CD4-positive, alpha-beta T cell treated with Interleukin-17A for 4 hours (primary cell): Measurements from ENCODE around the gene SEMA5A.

ENCODE experiments used
- DNase-seq: peaks from one replicate; pipeline ENCODE4 v3.0.0-alpha.2; 2020; ENCODE audit warnings: mixed read lengths

The SEMA5A gene

GRCh38 chr5:9318031-9318430, 227.8 kb downstream of the SEMA5A start:
- no peak for DNase-seq

DNA sequence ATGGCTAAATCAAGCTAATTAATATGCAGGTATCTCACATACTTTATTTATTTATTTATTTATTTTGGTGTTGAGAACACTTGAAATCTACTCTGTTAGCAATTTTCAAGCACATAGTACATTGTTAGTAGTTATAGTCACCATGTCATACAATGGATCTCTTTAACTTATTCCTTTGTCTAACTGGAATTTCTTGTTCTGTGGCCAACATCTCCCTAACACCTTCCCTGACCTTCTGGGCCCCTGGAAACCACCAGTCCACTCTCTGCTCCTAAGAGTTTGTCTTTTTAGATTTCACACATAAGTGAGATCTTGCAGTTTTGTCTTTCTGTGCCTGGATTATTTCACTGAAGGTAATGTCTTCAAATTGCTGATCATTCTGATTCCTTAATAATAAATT, 229.1 kb downstream of the SEMA5A start:
- no peak for DNase-seq

- no peak for DNase-seq
These were observed 229.8 kb downstream of the SEMA5A start for GRCh38 chr5:9316041-9316440.

DNA sequence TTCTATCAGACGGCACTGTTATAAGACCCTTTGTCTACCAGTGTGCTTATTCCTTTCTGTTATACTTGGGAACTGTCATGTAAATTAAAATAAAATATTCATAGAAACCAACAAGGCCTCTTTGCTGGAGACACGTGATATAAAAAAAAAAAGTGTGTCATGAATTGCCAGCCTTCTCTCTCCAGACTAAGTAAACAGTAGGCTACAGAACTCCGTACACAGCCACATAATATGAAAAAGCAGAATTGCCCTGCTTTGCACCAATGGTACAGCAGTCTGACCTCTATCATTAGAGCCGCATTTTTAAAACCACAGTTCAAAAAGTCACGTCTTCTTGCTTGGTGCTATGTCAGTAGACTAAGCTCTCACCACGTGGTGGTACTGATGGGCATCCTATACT, 231.3 kb downstream of the SEMA5A start:
- DNase-seq, result no peak

- DNase-seq, result no peak
These were observed 232.1 kb downstream of the SEMA5A start for GRCh38 chr5:9313751-9314150.

DNA sequence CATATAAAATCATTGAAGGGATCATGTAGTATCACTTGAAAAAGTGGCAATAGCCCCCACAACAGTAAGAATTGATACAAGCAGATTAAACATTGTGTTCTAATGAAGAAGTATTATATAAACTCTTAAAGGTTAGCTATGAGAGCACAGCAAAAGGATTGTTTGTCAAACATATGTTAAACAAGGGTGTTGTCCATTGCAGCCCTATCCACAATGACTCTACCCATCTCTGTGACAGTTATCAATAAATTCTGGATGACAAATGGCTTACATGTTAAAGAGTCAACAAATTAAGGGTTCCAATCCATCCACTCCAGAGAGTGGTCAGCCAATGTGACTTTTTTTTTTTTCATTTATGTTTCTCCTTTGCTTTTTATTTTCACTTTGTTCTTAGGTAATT, 238.7 kb downstream of the SEMA5A start:
- DNase-seq, result no peak

GRCh38 chr5:9302218-9302617, 243.7 kb downstream of the SEMA5A start:
- DNase-seq, result no peak

DNA sequence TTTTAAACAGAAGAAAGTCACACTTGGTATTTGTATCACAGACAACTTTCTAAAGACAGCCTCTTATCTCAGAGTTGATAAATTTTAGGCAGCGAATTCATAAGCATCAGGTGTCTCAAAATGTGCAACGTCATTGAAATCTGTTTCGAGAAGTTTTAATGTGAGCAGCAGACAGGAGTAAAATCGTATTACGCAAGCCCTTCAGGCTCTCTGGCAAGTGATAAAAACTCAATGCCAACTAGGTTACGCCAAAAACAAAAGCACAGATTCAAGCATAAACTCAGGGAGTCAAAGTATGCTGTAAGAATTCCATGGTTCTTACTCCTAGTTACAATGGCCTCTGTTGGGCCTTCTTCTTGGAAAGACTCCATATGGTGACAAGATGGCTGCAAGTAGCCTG, 244.7 kb downstream of the SEMA5A start:
- no peak for DNase-seq

DNA sequence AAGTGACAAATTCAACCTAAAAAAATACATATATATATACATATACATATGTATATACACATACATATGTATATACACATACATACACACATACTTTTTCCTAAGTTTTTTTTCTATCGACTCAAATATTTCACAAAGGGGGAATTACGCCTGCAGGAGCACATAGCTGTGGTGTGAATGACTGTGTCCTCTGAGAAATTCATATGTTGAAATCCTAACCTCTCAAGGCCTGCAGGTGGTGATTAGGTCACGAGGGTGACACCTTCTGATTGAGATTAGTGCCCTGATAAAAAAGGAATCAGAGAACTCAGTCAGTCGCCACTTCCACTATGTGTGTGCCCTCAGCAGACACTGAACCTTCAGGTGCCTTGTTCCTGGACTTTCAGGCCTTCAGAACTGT, 248.7 kb downstream of the SEMA5A start:
- no peak for DNase-seq

GRCh38 chr5:9295466-9295801, 250.4 kb downstream of the SEMA5A start:
- DNase-seq, result no peak

DNA sequence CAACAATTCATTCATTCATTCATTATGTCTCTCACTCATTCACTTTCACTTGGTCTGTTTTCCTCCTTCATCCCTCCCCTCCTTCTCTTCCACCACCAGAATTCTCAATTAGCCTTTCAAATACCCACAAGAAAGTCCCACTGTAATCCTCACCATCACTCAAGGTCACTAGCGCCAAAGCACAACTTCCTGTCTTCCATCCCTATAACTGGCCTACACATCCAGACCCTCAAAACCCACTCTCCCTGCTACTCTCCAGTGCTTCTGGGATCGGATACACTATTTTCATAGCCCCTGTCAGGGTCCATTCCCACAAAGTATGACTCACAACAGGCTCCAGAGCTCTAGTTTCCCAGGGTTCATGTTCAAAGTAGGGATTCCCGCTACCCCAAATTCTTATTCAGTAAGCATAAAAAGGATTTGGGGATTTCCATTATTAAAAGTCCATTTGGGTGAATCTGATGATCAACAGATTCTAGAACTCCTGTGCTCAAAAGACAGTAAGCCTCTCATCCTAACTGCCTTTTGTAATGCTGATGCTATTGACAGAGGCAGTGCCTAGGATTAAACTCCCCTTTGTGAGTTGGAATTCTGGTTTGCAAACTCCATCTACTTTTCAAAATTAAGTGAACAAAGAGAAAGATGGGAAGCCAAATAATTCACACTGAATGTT, 250.9 kb downstream of the SEMA5A start:
- DNase-seq, result no peak

DNA sequence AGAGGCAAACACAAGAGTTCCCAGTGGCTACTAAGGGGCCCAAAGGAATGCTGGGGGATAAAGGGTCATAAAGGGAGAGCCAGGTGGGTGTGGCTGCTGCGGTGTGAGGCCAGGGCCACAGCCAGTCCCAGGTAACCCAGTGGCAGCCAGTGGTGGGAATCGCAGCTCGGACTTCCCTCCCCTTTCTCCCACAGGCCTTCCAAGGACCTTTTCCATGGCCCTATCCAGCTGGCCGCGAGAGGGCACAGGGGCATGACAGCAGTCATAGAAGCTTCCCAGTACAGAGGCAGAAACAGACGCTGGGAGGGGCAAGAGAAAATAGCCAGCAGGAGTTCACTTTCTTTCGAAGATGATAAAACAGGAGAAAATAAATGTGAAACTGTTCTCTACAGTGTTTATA, 257.6 kb downstream of the SEMA5A start:
- DNase-seq, result no peak

DNA sequence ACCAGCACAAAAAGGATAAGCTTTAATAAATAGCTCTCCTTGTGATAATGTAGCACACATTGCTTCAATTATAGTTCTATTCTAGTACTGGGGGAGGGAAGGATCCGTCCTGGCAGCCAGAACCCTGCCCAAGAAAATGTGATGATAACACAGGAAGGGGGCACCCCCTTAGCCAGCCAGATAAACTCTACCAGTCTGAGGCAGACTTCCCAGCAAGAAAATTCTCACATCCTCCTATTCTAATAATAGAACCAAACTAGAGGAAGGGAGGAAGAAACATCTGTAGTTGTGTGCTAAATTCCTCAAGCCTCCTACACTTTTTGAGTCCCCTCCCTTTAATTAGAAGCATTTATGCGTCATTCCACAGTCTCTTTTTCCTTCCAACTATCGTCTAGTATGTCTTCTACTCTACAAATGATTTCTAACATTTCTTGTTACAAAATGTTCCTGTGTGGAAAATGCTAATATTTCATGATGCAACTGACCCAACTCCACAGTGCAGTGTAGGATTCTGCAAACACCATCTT, 261.0 kb downstream of the SEMA5A start:
- no peak for DNase-seq

DNA sequence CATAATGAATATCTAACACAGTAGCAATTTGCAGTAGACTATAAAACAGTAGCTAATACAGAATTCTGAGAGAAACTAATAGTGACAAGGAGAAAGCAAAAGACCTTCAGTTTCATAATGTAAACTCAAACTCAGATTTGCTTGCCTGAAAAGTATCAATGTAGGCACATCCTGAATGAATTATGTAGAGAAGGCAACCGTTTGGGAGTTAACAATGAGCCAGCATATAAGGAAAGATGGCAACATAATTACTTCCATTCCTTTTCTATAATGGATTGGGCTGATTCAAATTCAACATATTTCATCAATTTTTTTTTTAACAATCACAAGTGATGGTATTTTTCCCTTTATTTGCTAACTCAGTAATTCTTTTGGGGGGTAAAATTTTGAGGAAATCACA, 261.6 kb downstream of the SEMA5A start:
- no peak for DNase-seq

DNA sequence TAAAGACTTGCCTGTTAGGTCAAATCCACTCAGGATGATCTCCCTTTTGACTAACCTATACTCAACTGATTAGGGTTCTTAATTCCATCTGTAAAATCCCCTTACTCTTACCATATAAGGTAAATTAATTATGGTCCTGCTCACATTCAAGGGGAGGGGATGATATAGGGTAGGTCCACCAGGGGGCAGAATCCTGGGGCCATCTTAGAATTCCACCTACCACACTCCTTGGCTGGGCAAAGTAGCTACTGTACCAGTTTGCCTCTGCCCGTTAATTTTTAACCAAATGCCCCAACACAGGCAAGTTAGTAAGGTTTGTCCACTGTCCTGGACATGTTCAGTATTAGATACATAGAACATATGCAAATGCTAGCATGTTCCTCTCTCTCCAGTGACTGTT, 262.4 kb downstream of the SEMA5A start:
- DNase-seq, result no peak

DNA sequence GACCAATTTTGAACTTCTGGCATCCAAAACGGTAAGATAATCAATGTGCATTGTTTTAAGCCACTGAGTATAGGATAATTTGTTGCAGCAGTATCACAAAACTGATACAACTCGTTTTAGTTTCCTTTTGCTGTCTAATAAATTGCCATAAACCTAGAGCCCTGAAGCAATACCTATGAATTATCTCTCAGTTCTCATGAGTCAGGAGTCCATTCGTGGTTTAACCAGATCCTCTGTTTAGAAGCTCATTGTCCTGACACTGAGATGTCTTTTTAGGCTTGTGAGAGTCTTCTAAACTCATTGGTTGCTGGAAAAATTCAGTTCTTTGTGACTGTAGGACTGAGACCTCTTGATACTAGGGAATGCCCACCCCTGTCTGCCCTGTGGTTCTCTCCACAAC, 262.9 kb downstream of the SEMA5A start:
- no peak for DNase-seq

GRCh38 chr5:9282211-9282610, 263.7 kb downstream of the SEMA5A start:
- DNase-seq, result no peak

DNA sequence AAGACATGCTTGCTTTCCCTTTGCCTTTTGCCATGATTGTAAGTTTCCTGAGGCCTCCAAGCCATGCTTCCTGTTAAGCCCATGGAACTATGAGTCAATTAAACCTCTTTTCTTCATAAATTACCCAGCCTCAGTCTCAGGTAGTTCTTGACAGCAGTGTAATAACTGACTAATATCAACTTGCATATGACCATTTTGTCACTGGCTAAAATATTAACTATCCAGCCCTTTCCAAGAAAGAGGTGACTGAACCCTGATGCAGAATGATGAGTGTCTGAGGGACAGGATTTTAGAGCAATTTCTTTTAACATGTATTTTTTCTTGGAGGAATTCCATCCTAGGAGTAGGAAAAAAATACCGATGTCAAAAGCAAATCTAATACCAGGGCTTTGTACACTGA, 266.1 kb downstream of the SEMA5A start:
- DNase-seq, result no peak

DNA sequence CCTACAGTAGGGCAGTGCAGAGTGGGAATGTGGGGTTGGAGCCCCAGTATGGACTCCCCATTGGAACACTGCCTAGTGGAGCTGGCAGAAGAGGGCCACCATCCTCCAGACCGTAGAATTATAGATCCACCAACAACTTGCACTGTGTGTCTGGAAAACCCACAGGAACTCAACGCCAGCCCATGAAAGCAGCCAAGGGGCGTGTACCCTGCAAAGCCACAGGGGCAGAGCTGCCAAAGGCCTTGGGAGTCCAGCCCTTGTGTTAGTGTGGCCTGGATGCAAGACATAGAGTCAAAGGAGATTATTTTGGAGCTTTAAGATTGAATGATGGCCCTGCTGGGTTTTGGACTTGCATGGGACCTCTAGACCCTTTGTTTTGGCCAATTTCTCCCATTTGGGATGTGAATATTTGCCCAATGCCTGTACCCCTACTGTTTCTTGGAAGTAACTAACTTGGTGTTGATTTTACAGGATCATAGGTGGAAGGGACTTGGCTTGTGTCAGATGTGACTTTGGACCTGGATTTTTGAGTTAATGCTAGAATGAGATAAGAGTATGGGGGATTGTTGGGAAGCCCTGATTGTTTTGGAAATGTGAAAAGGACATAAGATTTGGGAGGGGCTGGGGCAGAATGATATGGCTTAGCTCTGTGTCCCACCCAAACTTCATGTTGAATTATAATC, 266.8 kb downstream of the SEMA5A start:
- no peak for DNase-seq

DNA sequence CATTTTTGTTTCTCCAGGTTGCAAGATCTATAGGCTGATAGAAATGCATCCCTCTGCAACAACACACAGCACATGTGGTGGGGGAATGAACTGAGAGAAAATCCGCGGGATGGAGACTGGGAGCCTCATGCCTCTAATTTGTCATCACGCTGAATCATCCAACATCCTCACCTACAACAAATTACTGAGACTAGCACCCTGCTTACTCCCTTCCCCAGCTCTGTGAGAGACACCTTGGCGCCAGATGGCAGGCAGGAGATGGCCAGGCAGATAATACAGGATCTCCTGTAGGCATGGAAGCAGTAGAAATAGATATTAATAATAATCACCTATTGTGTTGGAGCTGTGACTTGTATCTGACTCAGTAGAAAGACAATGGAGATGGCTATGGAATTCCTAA, 276.9 kb downstream of the SEMA5A start:
- DNase-seq, result no peak

DNA sequence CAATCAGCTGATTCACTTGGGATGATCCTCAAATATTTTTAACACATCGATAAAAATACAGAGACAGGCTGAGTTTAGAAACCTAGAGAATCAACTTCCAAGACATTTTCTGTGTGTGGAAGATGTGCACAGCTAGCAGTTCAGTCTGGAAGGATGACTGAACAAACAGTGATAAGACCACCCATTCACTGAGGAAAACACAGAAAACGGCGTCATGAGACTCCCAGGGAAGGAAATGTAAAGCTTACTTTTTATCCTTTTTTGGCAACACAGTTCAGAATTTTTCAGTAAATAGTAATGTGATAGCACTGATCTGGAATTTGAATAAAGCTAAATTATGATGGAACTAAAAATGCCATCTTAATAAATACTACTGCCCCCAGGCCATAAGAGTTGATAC, 277.6 kb downstream of the SEMA5A start:
- no peak for DNase-seq

GRCh38 chr5:9265441-9266287, 280.2 kb downstream of the SEMA5A start:
- DNase-seq, result no peak

DNA sequence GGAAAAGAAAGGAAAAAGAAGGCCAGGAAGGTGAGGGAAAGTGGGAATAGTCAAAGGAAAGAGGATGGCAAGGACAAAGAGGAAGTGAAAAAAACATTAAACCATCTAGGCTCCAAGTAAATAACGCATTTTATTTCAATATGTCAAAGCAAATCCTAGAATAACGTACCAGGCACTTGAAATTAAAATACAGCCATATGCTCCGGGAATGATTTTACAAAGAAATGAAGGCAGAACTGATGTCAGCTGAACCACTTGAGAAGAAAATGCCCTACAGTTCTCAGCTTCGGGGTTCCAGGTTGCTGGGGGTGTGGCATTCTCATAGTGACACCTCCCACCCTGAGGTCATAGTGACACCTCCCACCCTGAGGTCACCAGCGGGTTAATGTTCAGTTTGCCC, 281.6 kb downstream of the SEMA5A start:
- no peak for DNase-seq

GRCh38 chr5:9263656-9264055, 282.2 kb downstream of the SEMA5A start:
- DNase-seq, result no peak
